Osteocyte (in vitro differentiated cells): ENCODE results near the gene IPO13. TPM values are rescaled to one million over a fixed set of nuclear protein-coding genes. Genes with fewer than 3 reads are reported as not detected.

Experiments
- DNase-seq: peaks from one replicate; pipeline ENCODE4 v3.0.0; 2021; ENCODE audit warnings: mixed read lengths; ENCODE audit not compliant: unreplicated experiment; ENCODE audit errors: extremely low spot score
- H3K27ac Mint-ChIP-seq: one replicate; pipeline ENCODE4 v1.8.0; 2021; ENCODE audit warnings: mild to moderate bottlenecking, mixed read lengths; ENCODE audit not compliant: unreplicated experiment
- H3K27me3 Mint-ChIP-seq: one replicate; pipeline ENCODE4 v1.8.0; 2021; ENCODE audit warnings: mixed read lengths; ENCODE audit not compliant: unreplicated experiment
- H3K36me3 Mint-ChIP-seq: one replicate; pipeline ENCODE4 v1.8.0; 2021; ENCODE audit warnings: mixed read lengths; ENCODE audit not compliant: unreplicated experiment
- H3K4me1 Mint-ChIP-seq: one replicate; pipeline ENCODE4 v1.8.0; 2021; ENCODE audit warnings: mixed read lengths; ENCODE audit not compliant: unreplicated experiment
- H3K4me3 Mint-ChIP-seq: one replicate; pipeline ENCODE4 v1.8.0; 2021; ENCODE audit warnings: mild to moderate bottlenecking, moderate library complexity, mixed read lengths; ENCODE audit not compliant: unreplicated experiment
- H3K9me3 Mint-ChIP-seq: one replicate; pipeline ENCODE4 v1.8.0; 2021; ENCODE audit warnings: mixed read lengths; ENCODE audit not compliant: unreplicated experiment
- total RNA-seq: library from RNA; stranded (reverse); gene quantifications from 2 replicates; pipeline ENCODE4 v1.2.1, GENCODE V29; 2021
- TF ChIP-seq, protein P1 (sequence below): fragments of 200-600 bp; sonication (generic); IDR thresholded peaks from 2 replicates; pipeline ENCODE4 v1.5.0; 2021; ENCODE audit warnings: antibody characterized with exemption, mild to moderate bottlenecking, moderate library complexity

IPO13 gene
- total RNA-seq, 1 donor from 2014 or later: 40.8 TPM

DNA sequence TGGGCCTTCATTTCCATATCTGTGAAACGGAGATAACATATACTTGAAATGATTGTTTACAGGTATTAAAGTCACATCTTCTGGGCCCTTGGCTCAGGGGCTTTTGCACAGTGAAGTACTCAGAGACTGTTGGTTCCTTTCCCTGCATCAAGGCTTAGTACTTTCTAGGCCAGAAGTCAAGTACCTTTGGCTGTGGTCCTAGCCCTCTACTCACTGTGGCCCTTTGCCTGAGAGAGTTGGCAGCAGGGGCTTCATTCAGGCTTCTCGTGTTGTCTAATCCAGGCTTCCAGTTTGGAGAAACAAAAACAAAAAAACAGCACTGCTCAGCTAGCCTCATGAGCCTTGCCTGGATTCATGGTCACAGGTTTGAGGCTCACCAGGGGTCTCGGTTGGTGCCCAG, 14.9 kb downstream of the IPO13 start:
- no peak overlapping the region for H3K4me3 Mint-ChIP-seq
- H3K36me3 Mint-ChIP-seq: peaks cover 24% of the 10 kb centered on the region
- no peaks in the 10 kb centered on the region for H3K27me3 Mint-ChIP-seq
- no peak for DNase-seq
- H3K4me1 Mint-ChIP-seq: no peaks in the 10 kb centered on the region
- H3K27ac Mint-ChIP-seq: no peak overlapping the region
- no peaks in the 10 kb centered on the region for H3K9me3 Mint-ChIP-seq
- TF ChIP-seq, protein P1, sequence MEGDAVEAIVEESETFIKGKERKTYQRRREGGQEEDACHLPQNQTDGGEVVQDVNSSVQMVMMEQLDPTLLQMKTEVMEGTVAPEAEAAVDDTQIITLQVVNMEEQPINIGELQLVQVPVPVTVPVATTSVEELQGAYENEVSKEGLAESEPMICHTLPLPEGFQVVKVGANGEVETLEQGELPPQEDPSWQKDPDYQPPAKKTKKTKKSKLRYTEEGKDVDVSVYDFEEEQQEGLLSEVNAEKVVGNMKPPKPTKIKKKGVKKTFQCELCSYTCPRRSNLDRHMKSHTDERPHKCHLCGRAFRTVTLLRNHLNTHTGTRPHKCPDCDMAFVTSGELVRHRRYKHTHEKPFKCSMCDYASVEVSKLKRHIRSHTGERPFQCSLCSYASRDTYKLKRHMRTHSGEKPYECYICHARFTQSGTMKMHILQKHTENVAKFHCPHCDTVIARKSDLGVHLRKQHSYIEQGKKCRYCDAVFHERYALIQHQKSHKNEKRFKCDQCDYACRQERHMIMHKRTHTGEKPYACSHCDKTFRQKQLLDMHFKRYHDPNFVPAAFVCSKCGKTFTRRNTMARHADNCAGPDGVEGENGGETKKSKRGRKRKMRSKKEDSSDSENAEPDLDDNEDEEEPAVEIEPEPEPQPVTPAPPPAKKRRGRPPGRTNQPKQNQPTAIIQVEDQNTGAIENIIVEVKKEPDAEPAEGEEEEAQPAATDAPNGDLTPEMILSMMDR: no peak

DNA sequence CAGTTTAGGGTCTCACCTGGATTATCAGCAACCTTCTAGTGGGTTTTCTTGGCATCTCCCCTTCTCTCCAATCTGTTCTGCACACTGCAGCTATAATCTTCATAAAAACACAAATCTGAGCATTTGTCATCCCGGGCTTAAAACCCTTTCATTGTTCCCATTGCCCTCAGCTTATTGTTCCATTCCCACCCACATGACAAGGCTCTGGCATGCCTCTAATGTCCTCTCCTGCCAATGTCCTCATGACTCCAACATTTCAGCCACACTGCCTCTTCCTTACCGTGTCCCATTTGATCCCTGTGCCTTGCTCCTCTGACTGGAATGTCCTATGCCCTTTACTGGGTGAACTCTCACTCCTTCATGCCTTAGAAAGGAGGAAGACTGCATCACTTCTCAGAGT, 15.6 kb downstream of the IPO13 start:
- peaks cover 25% of the 10 kb centered on the region for H3K36me3 Mint-ChIP-seq
- DNase-seq: no peak
- H3K4me3 Mint-ChIP-seq: no peak overlapping the region
- H3K27me3 Mint-ChIP-seq: no peaks in the 10 kb centered on the region
- no peak overlapping the region for H3K27ac Mint-ChIP-seq
- TF ChIP-seq, protein P1: no peak
- H3K4me1 Mint-ChIP-seq: no peaks in the 10 kb centered on the region
- H3K9me3 Mint-ChIP-seq: no peaks in the 10 kb centered on the region

DNA sequence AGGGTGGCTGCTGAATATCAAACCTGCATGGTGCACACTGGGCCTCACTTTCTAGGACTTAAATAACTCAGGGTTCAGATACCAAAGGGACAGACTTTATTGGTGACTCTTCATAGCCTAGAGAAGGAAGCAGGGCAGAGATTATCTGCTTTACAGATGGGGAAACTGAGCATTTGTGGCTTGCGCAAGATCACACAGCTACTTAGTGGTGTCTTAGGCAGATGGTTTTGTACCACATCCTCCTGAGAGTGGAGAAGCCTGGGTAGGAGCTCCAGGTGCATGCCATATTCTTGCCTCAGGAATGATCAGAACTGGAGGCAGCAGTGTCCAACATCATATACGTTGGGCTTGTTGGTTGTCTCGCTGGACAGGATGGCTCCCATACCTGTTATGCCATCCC, 16.3 kb downstream of the IPO13 start:
- TF ChIP-seq, protein P1: no peak
- peaks cover 1% of the 10 kb centered on the region for H3K9me3 Mint-ChIP-seq
- no peak overlapping the region for H3K27ac Mint-ChIP-seq
- H3K4me3 Mint-ChIP-seq: no peak overlapping the region
- no peaks in the 10 kb centered on the region for H3K27me3 Mint-ChIP-seq
- DNase-seq: no peak
- peaks cover 28% of the 10 kb centered on the region for H3K36me3 Mint-ChIP-seq
- H3K4me1 Mint-ChIP-seq: no peaks in the 10 kb centered on the region

DNA sequence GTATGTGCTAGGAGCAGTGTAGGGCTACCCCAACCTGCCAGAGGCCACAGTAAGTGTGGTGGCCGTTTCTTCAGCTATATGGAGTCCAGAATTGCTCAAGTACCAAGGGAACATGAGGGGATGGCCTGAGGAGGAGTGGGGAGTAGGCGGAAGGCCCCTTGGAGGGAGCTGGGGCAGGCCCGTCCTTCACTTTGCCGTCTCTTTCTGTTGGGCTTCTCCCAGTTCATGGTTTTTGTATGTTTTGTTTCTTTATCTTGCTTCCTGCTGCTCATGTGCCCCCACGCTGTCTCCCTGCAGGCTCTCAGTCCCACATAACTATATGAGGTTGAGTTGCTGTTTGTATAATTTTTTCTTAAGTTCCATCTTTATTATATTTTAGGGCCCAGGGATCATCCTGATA, 17.1 kb downstream of the IPO13 start:
- Mint-ChIP-seq H3K9me3 (peaks cover 8% of the 10 kb centered on the region), H3K27me3 (no peaks in the 10 kb centered on the region), H3K4me1 (no peaks in the 10 kb centered on the region), H3K36me3 (peaks cover 26% of the 10 kb centered on the region), H3K27ac (no peak overlapping the region), H3K4me3 (no peak overlapping the region)
- no peak for DNase-seq
- TF ChIP-seq, protein P1: no peak

DNA sequence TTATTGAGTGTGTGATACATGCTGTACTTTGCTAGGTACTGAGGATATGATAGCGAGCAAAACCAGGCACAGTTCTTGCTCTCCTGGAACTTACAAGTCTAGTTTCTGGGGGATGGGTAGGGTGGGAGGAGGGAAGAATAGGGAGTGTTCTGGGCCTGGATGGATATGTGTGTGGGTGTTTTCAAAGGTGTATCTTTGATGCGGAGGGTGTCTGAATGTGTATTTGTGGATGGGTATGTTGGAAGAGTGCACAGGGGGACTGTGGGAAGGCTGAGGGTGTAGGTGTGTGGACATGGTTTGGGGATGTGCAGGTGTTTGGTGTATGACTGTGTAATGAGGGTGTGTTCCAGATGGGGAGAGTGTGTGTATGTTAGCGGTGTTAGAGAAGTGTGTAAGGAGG, 18.6 kb downstream of the IPO13 start:
- no peak overlapping the region for H3K4me3 Mint-ChIP-seq
- no peaks in the 10 kb centered on the region for H3K27me3 Mint-ChIP-seq
- H3K9me3 Mint-ChIP-seq: peaks cover 8% of the 10 kb centered on the region
- peaks cover 25% of the 10 kb centered on the region for H3K36me3 Mint-ChIP-seq
- DNase-seq: no peak
- H3K4me1 Mint-ChIP-seq: peaks cover 8% of the 10 kb centered on the region
- TF ChIP-seq, protein P1: no peak
- H3K27ac Mint-ChIP-seq: no peak overlapping the region
